Activated CD8-positive, alpha-beta memory T cell treated with anti-CD3 and anti-CD28 coated beads for 24 hours (primary cell): ENCODE data around the gene IL31.

Experiments used
- DNase-seq: peaks from one replicate; pipeline ENCODE4 v3.0.0-alpha.2; 2020

IL31 gene

GRCh38 chr12:122152754-122153153 is 21.3 kb downstream of the IL31 start:
- DNase-seq, result no peak

DNA sequence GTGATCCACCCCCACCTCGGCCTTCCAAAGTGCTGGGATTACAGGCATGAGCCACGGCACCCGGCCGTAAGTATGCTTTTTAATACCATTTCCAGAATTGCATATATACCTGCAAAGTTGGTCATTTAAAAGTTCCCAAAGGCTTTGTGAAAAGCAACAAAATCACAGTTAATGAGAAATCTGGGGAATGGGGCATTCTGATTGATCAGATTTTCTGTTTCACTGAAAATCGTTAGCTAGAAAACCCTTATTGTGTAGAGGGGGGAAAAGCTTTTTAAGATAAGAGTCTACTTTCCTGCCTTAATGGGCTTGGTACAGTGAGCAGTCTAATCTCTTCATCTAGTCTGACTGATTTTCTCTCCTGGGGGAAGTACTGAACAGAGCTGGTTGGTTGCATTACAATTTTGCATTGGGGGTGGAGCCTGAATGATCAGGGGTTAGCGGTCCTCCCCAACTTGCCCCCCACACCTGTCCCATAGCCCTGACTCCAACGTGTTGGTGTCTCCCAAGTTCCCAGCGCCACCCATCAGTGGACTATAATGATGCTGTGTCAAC is 23.8 kb downstream of the IL31 start:
- DNase-seq, result no peak

DNA sequence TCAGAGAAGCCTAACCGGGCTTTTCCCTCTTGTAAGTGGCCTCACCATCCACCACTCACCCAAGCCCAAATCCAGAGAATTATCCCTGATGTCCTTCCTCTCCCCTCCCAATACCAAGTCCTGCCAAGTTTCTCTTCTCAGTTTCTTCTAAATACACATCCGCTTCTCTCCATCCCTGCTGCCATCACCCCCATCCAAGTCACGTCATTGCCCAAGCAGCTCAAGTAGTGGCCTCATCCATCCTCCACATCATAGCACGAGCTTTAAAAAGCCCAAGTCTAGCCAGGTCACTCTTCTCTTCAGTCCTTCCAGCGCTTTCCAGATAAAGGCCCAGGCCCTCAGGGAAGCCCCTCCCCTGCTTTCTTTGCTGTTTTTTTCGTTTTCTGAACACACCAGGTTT is 25.4 kb downstream of the IL31 start:
- DNase-seq, result no peak

GRCh38 chr12:122147514-122148290 is 26.3 kb downstream of the IL31 start:
- no peak for DNase-seq

GRCh38 chr12:122145505-122146330 is 28.3 kb downstream of the IL31 start:
- DNase-seq, result no peak

DNA sequence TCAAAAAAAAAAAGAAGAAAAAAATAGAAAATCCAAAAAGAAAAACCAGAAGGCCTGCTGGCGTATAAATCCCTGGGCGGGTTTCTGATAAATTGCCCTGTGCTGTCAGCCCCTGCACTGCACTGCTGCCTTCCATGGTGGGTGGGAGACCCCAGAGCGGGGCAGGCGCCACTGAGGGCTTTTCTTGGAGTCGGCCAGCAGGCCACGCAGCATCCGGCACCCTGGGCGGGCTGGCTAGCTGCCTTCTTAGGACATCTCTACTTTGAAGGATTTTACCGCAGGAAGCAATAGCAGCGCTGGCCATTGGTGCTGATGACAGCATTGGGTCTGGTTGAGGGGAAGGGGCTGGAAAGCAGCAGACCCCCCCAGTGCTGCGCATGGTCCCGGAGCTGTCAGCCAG is 29.1 kb downstream of the IL31 start:
- DNase-seq, result no peak

DNA sequence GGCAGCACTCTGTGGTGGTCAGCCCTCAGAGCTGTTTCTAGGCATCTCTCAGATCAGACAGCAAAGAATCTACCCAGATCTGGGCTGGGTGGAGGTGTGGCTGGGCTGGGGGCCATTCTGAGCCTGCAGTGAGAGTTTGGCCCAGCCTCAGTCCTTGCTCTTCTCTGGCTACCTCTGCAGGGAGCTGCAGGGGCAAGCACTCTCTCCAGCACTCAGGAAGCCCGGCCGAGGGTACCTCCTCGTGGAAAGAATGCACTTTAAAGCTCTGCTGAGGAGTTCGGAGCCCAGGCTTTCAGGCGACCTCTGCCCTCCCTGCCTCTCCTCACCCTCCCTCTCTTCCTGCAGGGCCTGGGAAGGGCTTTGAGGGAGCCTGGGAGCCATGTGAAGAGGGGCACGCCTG is 31.2 kb downstream of the IL31 start:
- no peak for DNase-seq

GRCh38 chr12:122141911-122142725 is 31.9 kb downstream of the IL31 start:
- no peak for DNase-seq

DNA sequence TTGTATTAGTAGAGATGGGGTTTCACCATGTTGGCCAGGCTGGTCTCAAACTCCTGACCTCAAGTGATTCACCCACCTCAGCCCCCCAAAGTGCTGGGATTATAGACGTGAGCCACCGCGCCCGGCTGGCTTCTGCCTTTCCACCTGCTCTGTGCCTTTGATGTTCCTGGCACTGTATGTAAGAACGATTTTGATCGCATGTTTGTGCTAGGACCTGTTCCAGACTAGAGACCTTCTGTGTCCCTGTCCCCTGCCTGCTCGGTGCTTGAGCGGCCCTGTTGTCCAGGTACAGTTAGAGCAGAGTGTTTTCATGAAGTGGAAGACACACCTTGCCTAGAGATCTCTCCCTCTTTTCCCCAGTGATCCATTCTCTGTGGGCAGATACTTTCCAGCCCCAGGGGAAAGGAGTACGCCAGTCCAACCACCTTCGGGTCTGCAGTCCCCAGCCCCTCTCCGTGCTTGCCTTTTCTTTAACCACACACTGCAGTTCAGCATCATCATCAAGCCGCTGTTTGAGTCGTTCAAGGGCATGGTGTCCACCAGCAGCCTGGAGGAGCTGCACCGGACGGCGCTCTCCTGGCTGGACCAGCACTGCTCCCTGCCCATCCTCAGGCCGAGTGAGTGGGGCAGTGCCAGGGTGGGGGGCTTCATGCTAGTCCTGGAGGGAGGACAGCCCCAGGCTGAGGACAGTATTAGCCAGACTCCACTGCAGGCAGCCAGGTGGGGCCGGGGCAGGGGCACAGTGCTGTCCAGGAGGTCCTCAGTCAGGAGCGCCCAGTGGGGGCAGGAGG is 33.4 kb downstream of the IL31 start:
- no peak for DNase-seq

GRCh38 chr12:122139941-122140340 is 34.1 kb downstream of the IL31 start:
- no peak for DNase-seq

DNA sequence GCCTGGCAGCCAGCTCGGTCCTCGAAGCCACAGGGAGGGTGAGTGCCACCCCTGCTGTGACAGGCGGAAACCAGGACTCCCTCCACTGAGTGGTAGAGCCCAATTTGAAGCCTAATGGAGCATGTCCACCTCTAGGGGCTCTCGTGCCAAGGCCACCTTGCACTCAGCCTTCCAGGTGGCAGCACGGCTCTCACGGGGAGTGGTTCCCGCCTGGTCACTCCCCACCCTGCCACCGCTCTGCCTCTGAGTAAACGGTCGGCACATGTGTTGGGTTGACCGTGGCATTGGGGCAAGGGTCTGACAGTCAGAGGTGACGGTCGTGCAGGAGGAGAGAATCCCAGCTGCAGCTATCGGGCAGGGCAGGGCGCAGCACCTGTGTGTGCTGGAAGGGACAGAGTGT is 34.8 kb downstream of the IL31 start:
- DNase-seq, result no peak

DNA sequence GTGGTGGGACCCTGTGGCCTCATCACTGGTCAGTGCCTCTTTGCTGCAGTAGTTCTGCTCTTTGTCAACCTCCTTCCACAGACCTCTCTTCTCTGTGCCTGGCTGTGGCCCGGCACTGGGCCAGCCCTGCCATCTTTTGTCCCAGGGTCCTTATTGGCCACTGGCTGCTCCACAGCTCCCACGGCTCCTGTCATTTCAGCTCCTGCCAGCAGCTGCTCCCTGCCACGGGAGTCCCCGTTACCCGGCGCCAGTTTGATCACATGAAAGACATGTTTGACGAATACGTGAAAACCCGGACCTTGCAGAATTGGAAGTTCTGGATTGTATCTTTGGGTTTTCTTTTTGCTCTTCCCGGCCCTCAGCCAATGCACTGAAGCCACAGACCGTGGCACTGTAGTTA is 35.4 kb downstream of the IL31 start:
- no peak for DNase-seq

GRCh38 chr12:122138181-122138580 is 35.8 kb downstream of the IL31 start:
- DNase-seq, result no peak

DNA sequence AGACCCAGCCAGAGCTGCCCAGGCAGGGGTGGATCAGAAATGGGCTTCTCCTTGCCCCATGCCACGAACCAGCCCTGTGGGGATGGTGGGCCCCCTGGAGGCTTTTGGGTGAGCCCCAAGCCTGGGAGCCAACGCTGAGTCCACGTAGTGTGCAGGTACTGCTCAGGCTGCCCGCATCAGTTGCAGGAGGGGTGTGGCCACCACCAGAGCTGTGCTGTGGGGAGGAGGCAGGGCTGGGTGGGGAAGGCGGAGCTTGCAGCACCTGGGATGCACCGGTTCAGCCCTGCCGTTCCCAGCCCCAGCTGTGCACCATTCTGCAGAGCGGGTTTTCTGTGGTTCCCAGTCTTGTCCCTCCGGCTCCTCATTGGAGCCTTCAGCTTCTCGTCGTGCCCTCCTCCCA is 36.3 kb downstream of the IL31 start:
- no peak for DNase-seq

DNA sequence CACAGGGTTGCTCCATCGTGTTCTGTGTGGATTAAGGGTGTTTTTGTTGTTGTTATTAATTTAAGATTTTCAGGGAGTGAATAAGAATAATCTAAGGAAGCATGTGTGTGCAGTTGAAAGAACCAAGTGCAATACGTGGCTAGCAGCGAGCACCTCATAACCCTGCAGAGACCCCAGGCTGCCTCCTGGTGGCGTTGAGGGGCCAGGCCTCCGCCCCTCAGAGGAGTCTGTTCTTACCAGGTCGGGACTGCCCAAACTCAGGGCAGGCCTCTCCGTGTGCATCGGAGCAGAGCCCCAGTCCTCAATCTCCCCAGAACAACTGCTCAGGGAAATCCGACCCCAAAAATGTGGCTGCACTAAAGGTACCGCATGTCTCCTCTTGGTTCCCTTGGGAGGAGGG is 36.8 kb downstream of the IL31 start:
- DNase-seq, result no peak

DNA sequence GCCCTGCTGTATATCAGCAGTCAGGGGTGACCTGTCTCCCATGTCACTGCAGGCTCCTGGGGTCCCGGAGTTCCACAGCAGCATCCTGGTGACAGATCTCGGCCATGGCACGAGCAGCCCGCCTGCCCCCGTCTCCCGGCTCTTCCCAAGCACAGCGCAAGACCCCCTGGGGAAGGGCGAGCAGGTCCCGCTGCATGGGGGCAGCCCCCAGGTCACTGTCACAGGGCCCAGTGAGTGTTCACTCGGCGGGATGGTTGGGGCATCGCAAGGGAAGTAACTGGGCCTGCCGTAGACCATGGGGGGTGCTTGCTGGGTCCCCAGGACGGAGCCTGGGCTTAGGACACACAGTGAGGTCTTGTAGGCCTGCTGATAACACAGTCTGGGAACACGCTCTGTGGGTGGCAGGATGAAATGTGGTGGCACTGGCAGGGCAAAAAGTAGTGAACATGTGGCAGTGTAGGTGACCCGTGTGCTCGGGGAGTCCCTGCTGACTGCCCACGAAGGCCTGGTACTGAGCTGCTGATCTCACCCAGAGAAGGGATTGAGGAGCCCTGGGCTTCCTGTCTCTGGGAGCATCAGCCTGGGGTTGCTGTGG is 38.5 kb downstream of the IL31 start:
- no peak for DNase-seq

DNA sequence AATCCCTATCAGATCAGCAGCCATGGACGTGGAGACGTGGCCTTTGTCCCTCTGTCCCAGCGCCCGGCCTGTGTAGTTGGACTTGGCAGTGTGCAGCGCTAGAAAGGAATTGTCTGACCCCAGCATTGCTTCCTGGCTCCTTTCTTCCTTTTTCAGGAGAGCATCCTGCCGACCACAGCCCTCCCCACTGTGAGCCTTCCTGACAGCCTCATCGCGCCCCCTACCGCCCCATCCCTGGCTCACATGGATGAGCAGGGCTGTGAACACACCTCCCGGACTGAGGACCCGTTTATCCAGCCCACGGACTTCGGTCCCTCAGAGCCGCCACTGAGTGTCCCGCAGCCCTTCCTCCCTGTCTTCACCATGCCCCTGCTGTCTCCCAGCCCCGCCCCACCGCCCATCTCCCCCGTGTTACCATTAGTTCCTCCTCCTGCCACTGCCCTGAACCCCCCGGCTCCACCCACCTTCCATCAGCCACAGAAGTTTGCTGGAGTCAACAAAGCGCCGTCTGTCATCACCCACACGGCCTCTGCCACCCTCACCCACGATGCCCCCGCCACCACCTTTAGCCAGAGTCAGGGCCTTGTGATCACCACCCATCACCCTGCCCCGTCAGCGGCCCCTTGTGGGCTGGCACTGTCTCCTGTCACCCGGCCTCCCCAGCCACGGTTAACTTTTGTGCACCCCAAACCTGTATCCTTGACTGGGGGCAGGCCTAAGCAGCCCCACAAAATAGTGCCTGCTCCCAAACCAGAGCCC is 40.6 kb downstream of the IL31 start:
- DNase-seq, result no peak

DNA sequence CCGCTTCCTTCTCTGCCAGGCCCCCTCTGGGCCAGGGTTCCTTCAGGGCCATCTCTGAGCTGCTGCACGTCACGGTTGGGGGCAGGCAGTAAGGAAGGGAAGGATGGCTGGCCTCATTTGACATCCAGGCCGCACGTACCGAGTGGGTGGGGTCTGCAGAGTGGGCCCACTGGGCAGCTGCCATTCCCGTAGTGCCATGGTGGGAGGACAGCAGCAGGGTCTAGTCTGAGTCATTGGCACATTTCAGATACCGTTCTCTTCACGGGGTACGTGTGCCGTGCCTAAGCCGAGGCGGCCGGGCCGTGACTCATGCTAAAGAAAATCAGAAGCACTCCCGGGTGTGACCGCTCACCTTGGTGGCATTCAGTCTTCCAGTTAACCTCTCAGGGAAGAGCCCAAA is 43.9 kb downstream of the IL31 start:
- DNase-seq, result no peak

- DNase-seq, result no peak
Observed at GRCh38 chr12:122129131-122129530, 44.9 kb downstream of the IL31 start.

DNA sequence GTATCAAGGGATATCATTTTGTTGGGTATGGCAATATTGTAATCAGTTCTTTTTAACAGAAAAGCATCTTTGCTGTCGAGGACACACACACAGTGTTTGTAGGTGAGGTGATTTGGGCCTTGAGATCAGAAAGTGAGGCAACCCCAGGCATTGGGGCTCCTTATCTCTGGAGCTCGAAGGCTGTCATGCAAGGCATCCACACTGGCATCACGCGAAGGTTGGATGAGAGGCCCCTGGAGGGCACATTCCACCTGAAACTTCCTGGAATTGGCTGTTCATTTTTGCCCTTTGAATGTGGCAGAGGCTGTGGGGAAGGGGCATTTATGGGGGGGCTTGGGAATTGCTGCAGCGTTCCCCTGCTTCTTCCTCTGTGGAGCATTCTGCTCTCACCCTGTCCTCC is 45.5 kb downstream of the IL31 start:
- no peak for DNase-seq

GRCh38 chr12:122127839-122128238 is 46.2 kb downstream of the IL31 start:
- no peak for DNase-seq
